Measurements from ENCODE around the gene CNNM4.

The CNNM4 gene

DNA sequence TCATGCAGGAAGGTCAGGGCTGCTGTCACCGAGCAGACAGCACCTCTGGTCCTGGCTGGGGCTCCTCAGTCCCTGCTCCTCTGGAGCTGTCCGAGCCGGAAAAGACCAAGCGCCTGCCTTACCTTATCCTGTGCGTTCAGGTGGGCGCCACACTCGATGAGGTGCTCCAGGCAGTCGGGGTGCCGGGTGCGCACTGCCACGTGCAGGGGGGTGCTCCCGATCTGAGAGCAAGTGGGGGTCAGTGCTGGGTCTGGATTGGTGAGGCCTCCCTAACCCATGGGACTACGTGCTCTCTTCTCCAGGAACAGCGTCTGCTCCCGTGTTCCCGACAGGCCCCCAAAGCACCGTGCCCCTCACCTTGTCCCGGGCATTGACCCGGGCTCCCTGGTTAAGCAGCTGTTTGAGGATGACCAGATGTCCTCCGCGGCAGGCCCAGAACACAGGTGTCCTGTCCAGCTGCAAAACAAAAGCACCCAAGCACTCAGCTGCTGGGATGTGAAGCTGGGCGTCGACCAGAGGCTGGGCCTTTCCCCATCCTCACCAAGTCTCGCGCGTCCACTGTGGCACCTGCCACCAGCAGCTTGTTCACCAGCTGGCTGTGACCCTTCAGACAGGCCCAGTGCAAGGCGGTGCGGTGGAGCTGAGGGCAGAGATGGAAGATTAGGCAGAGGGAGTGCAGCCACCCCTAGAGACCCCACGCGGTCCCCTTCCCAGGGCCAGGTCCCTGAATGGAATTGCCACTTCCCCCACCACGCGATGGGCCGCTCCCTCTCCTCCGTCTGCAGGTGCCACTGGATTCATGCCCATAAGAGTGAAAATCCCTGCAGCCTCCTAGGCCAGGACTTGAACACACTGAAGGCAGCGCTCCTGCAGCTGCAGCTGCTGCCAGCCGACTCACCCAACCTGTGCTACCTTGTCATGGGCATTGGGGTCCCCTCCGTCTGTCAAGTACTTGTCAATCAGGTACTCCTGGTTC is 79.5 kb downstream of the CNNM4 start:
- TF ChIP-seq CTCF (conservative IDR thresholded peaks at IDR 0.05), result no peak
- no peak overlapping the region for H3K27ac ChIP-seq

DNA sequence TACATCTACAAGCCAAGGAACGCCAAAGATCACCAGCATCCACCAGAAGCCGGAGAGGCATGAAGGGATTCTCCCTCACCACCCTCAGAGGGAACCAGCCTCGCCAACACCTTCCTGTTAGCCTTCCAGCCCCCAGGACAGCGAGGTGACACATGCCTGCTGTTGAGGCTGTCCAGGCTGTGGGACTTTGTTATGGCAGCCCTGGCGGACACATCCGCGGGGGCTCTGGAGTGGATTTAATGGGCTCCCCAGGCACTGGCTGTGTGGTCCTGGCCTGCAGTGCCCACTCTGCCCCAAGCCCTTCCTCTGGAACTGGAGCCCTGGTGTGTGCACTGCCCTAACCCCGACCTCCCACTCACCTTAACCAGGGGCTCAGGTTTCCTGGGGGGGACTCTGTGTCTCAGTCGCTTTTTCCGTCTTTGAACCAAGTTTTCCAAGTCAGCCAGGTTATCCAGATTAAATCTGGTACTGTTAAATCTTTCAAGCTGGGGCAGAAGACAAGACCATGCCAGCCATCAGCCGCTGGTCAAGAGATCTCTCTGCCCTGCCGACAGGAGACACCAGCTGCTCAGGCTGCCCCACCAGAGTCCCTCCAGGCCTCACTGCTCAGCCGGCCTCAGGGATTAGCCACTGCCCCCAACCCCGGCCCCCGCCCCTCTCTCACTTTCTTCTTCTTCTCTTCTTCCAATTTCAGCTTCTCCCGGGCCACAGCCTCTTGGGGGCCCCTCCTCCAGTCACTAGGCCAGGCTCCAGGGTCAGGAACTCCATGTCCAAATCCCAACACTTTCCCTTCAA is 81.2 kb downstream of the CNNM4 start:
- no peak overlapping the region for H3K27ac ChIP-seq
- TF ChIP-seq CTCF (conservative IDR thresholded peaks at IDR 0.05), result no peak

DNA sequence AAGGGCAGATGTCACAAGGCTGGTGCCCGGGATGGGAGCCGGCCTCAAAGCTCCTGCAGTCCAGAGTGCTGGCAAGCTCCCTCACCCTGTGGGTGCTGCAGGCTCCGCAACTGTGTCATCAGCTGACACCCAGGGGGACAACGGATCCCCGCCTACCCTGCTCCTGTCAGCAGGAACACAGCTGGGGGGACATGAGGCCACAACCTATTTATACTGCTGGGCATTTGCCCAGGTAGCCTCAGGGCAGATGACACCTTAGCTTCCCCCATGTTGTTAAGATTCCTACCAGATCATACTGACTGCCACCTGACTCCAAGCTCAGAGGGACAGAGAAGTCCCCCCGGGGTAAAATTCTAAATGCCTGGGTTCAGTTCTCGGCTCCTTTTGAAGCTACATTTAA is 81.9 kb downstream of the CNNM4 start:
- no peak overlapping the region for H3K27ac ChIP-seq
- TF ChIP-seq CTCF (conservative IDR thresholded peaks at IDR 0.05), result no peak

- H3K27ac ChIP-seq, result no peak within 1 kb of the TSS
- no peak for TF ChIP-seq CTCF (conservative IDR thresholded peaks at IDR 0.05)
Measured at GRCh38 chr2:96843538-96844268, 83.0 kb downstream of the CNNM4 start, which contains the start of gene ANKRD23. Gene ANKRD23 (minus strand): TSS chr2:96844021. CDS start chr2:96843992, 29 bp downstream.

GRCh38 chr2:96844405-96844808 is 83.7 kb downstream of the CNNM4 start:
- no peak overlapping the region for H3K27ac ChIP-seq

GRCh38 chr2:96846825-96847224 is 86.1 kb downstream of the CNNM4 start:
- no peak for TF ChIP-seq CTCF (conservative IDR thresholded peaks at IDR 0.05)
- no peak overlapping the region for H3K27ac ChIP-seq

More at GRCh38 chr2:96844405-96844808, 83.7 kb downstream of the CNNM4 start:
- no peak for TF ChIP-seq CTCF (conservative IDR thresholded peaks at IDR 0.05)

Measured in VCaP (cell line).